Cardiac fibroblast (primary cell): ENCODE results near the gene ABI2.
"Not testable (repeated sequence)": the region's sequence is repeated elsewhere in the genome, so short reads cannot be mapped to it uniquely, and the experiment has no call there.

ENCODE experiments used
- DNase-seq, 2 donors: peaks; one replicate each; pipeline versions ENCODE4 v3.0.0 to v3.0.0-alpha.2; 2010; ENCODE audit warnings: low read depth in 2 of 2
- H3K4me3 ChIP-seq, 2 donors: replicated peaks in 1 of 2; 1 replicate in 1 of 2; 2 replicates in 1 of 2; pipeline ENCODE4 v1.5.1; 2011; ENCODE audit warnings: low read depth in 2 of 2, low read length in 2 of 2, mild to moderate bottlenecking in 2 of 2, moderate library complexity in 1 of 2
- CTCF ChIP-seq: IDR thresholded peaks from one replicate; pipeline ENCODE4 v1.5.1; 2011; ENCODE audit warnings: low read depth, mild to moderate bottlenecking, low read length, inconsistent platforms

The ABI2 gene

GRCh38 chr2:203354966-203355365, 26.8 kb downstream of the ABI2 start:
- H3K4me3 ChIP-seq = no peak overlapping the region
- DNase-seq = no peak
- no peak for TF ChIP-seq CTCF

- no peak for TF ChIP-seq CTCF
- no peak overlapping the region for H3K4me3 ChIP-seq
- no peak for DNase-seq
These were observed 31.3 kb downstream of the ABI2 start for GRCh38 chr2:203359450-203359849.

GRCh38 chr2:203360833-203361430, 32.7 kb downstream of the ABI2 start:
- no peak overlapping the region for H3K4me3 ChIP-seq
- DNase-seq = peak in 1 of 2 donors; percentile 4
- no peak for TF ChIP-seq CTCF

- no peak for DNase-seq
- TF ChIP-seq CTCF = no peak
- no peak overlapping the region for H3K4me3 ChIP-seq
These were observed 33.3 kb downstream of the ABI2 start for GRCh38 chr2:203361495-203361894.

- TF ChIP-seq CTCF = no peak
- DNase-seq = peak; percentile 21 to 32
- no peak overlapping the region for H3K4me3 ChIP-seq
These were observed 33.7 kb downstream of the ABI2 start for GRCh38 chr2:203361922-203362321.

GRCh38 chr2:203366639-203367466, 38.7 kb downstream of the ABI2 start:
- no peak overlapping the region for H3K4me3 ChIP-seq
- no peak for DNase-seq
- no peak for TF ChIP-seq CTCF

- H3K4me3 ChIP-seq, DNase-seq: not testable (repeated sequence)
These were observed 44.5 kb downstream of the ABI2 start for GRCh38 chr2:203372706-203373105.
